Large intestine (tissue), 3 donors: ENCODE measurements around the gene CDCA7. TPM values are rescaled to one million over a fixed set of nuclear protein-coding genes. Genes with fewer than 3 reads are reported as not detected.
"Not testable (repeated sequence)": the region's sequence is repeated elsewhere in the genome, so short reads cannot be mapped to it uniquely, and the experiment has no call there.

Experiments
- DNase-seq, 2 donors: peaks; one replicate each; pipeline versions ENCODE4 v3.0.0 to v3.0.0-alpha.2; 2013
- H3K27ac ChIP-seq: one replicate; pipeline ENCODE4 v1.5.1; 2013; ENCODE audit warnings: low read length
- H3K27me3 ChIP-seq: 2 replicates; pipeline ENCODE4 v1.6.1; 2013; ENCODE audit warnings: low read length; ENCODE audit not compliant: control insufficient read depth, insufficient read depth
- H3K36me3 ChIP-seq: 2 replicates; pipeline ENCODE4 v1.6.1; 2013; ENCODE audit warnings: low read length; ENCODE audit not compliant: control insufficient read depth, insufficient read depth
- H3K4me1 ChIP-seq: one replicate; pipeline ENCODE4 v1.6.1; 2013; ENCODE audit warnings: low read length; ENCODE audit not compliant: control insufficient read depth, insufficient read depth
- H3K4me3 ChIP-seq: one replicate; pipeline ENCODE4 v1.5.1; 2013; ENCODE audit warnings: low read length
- H3K9me3 ChIP-seq: one replicate; pipeline ENCODE4 v1.6.1; 2013; ENCODE audit warnings: mild to moderate bottlenecking, low read depth, low read length, moderate library complexity; ENCODE audit not compliant: control insufficient read depth
- WGBS: methylation state at CpG from one replicate; pipeline ENCODE4 v1.1.5; 2013; ENCODE audit warnings: low lambda C conversion rate; ENCODE audit not compliant: insufficient coverage; 5-methylcytosine and 5-hydroxymethylcytosine counted together
- polyA plus RNA-seq: library from polyadenylated mRNA; unstranded; fragments of 120-200 nt; gene quantifications from one replicate; pipeline ENCODE4 v1.2.1, GENCODE V29; 2013

Gene CDCA7
- polyA plus RNA-seq, 1 donor: 75.9 TPM

DNA sequence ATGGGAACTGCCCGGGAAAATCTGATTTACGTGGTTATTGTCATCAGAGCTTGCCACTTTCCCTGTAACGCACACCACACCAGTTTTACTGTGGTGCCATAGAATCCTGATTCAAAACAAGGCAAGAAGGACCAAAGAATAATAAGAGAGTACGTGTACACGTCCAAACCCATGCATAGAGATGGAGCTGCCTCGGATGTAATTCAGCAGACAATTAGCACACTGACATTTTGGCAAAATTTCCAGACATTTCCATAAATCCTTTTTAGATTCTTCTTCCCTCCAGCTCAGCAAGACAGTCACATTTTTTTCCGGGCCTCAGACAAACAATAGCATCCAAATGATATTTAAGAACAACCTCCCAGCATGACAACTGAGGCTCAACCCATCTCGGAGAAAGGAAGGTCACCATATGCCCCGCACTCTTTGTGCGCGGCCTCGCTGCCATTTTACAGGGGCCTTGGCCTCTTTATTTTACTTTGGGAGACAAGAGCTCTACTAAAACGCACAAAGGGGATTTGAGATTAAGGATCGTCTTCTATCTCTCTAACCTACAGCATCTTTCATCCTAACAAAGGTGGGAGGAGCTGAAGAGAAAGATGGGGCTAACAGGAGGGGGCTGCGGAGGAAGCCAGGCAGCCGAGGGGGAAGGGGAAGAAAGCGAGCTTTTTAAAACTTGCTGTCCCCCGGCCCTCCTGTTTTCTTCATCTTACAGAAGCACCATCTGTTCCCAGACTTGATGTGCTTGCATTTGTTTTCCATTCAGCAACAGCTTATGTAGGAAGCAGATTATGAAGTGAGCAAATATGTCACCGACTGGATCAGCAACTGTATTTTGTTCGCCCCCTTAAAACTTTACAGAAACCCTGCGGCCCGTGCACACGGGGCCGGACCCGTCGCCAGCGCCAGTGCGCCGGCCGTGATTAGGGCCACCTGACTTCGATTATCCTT is 61.0 kb downstream of the CDCA7 start:
- Histone ChIP-seq H3K27me3 (no peaks in the 10 kb centered on the region), H3K36me3 (no peaks in the 10 kb centered on the region), H3K9me3 (no peaks in the 10 kb centered on the region), H3K27ac (no peak overlapping the region), H3K4me3 (no peak overlapping the region), H3K4me1 (no peaks in the 10 kb centered on the region)
- no peak for DNase-seq
- 87% methylated on average over 7 of the region's 31 CpGs for WGBS

DNA sequence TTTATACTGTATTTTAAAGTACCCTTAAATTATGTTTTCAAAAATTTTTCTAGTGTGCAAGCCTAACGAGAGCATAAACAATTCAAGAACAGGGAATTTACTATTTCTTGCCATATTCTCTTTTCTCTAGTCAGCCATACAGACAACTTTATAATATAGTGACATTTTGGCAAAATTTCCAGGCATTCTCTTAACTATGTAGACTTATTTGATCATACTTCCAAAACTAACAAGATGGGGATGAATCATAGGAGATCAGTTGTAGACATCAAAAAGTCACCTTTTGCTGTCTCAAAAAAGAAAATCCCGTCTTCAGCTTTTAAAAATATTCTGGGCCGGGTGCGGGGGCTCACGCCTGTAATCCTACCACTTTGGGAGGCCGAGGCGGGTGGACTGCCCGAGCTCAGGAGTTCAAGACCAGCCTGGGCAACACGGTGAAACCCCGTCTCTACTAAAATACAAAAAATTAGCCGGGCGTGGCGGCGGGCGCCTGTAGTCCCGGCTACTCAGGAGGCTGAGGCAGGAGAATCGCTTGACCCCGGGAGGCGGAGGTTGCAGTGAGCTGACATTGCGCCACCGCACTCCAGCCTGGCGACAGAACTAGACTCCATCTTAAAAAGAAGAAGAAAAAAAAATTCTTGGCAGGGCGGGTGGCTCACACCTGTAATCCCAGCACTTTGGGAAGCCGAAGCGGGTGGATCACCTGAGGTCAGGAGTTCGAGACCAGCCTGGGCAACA is 61.9 kb downstream of the CDCA7 start:
- H3K36me3 ChIP-seq, H3K9me3 ChIP-seq, H3K27me3 ChIP-seq, H3K27ac ChIP-seq, DNase-seq, H3K4me3 ChIP-seq, H3K4me1 ChIP-seq: not testable (repeated sequence)
- WGBS: 93% methylated on average over 4 of the region's 26 CpGs

DNA sequence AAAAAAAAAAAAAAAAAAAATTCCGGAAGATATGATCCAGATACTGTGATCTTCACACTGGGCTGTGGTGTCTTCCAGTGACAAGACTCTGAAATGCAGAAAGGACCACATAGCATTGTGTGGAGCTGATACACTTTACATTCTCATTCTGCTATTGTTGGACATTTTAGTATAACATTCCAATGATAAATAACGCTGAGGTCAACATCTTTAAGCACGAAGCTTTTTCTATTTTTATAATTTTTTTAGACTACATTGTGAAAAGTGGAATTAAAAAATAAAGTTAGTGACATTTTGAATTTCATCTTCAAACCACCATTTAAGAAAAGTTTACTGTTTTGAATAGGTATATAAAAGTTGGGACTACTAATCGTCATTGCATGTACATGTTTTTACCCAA is 62.7 kb downstream of the CDCA7 start:
- no peaks in the 10 kb centered on the region for H3K9me3 ChIP-seq
- DNase-seq: no peak
- no peak overlapping the region for H3K27ac ChIP-seq
- no peaks in the 10 kb centered on the region for H3K4me1 ChIP-seq
- H3K4me3 ChIP-seq: no peak overlapping the region
- 90% methylated on average over 2 of the region's 4 CpGs for WGBS
- no peaks in the 10 kb centered on the region for H3K27me3 ChIP-seq
- H3K36me3 ChIP-seq: no peaks in the 10 kb centered on the region

DNA sequence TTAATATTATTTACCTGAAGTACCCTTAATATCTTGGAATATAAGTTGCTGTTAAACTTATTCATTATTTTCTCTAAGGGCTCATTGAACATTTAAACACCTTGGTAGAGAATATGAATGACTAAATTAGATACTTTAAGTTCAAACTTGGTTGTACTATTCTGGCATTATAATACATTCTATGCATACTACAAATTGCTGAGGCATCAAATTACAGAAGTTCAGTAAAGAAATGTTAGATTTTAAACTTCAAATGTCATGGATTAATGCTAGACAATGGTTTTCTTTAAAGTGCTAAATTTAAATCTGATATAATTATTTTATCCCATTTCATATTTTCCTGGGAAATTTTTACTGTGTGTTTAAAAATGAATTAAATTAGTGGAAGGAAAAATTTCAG is 63.1 kb downstream of the CDCA7 start:
- Histone ChIP-seq H3K4me3 (no peak overlapping the region), H3K9me3 (no peaks in the 10 kb centered on the region), H3K4me1 (no peaks in the 10 kb centered on the region), H3K27me3 (no peaks in the 10 kb centered on the region), H3K27ac (no peak overlapping the region), H3K36me3 (no peaks in the 10 kb centered on the region)
- DNase-seq: no peak
